HEK293 (cell line): ENCODE results near the gene CCDC178.

Experiments used
- REPIN1 ChIP-seq: fragments of 450-650 bp; formaldehyde crosslinking; IDR thresholded peaks from 2 replicates; pipeline ENCODE4 v1.5.1; 2017; ENCODE audit warnings: missing biosample characterization, missing genetic modification characterization, low read depth
- SETDB1 ChIP-seq: IDR thresholded peaks from one replicate; pipeline ENCODE4 v1.6.1; 2017; ENCODE audit warnings: mild to moderate bottlenecking, low read length, moderate library complexity, mixed read lengths; ENCODE audit not compliant: insufficient read length
- ZBTB48 ChIP-seq: fragments of 450-650 bp; formaldehyde crosslinking; IDR thresholded peaks from 2 replicates; pipeline ENCODE4 v1.5.1; 2016; ENCODE audit warnings: missing biosample characterization, missing genetic modification characterization
- ZNF114 ChIP-seq: fragments of 450-650 bp; formaldehyde crosslinking; IDR thresholded peaks from 2 replicates; pipeline ENCODE4 v1.5.0; 2017; ENCODE audit warnings: missing biosample characterization, missing genetic modification characterization
- ZNF19 ChIP-seq: fragments of 450-650 bp; formaldehyde crosslinking; IDR thresholded peaks from 2 replicates; pipeline ENCODE4; 2016; ENCODE audit warnings: missing biosample characterization, missing genetic modification characterization, low read depth
- ZNF362 ChIP-seq: fragments of 450-650 bp; formaldehyde crosslinking; IDR thresholded peaks from 2 replicates; pipeline ENCODE4 v1.5.1; 2016; ENCODE audit warnings: missing biosample characterization, missing genetic modification characterization
- ZNF571 ChIP-seq: fragments of 450-650 bp; formaldehyde crosslinking; IDR thresholded peaks from 2 replicates; pipeline ENCODE4 v1.5.0; 2017; ENCODE audit warnings: missing biosample characterization, missing genetic modification characterization
- TF ChIP-seq, protein P1 (sequence below): fragments of 450-650 bp; formaldehyde crosslinking; IDR thresholded peaks from 2 replicates; pipeline ENCODE4 v1.5.1; 2016; ENCODE audit warnings: missing biosample characterization, missing genetic modification characterization
- TF ChIP-seq, protein P2 (sequence below): fragments of 450-650 bp; formaldehyde crosslinking; IDR thresholded peaks from 2 replicates; pipeline ENCODE4 v1.5.1; 2017; ENCODE audit warnings: missing biosample characterization, missing genetic modification characterization
- TF ChIP-seq, protein P3 (sequence below): fragments of 450-650 bp; formaldehyde crosslinking; conservative IDR thresholded peaks from 2 replicates; pipeline ENCODE4 v1.5.1; 2016; ENCODE audit warnings: low read depth, missing biosample characterization, missing genetic modification characterization
- TF ChIP-seq, protein P4 (sequence below): fragments of 450-650 bp; formaldehyde crosslinking; IDR thresholded peaks from 2 replicates; pipeline ENCODE4 v1.5.1; 2016; ENCODE audit warnings: missing biosample characterization, missing genetic modification characterization
- TF ChIP-seq, protein P5 (sequence below): fragments of 450-650 bp; formaldehyde crosslinking; IDR thresholded peaks from 2 replicates; pipeline ENCODE4 v1.5.1; 2016; ENCODE audit warnings: missing biosample characterization, missing genetic modification characterization

- no peak for TF ChIP-seq ZNF114 (tag by site-specific recombination)
- TF ChIP-seq, protein P1, sequence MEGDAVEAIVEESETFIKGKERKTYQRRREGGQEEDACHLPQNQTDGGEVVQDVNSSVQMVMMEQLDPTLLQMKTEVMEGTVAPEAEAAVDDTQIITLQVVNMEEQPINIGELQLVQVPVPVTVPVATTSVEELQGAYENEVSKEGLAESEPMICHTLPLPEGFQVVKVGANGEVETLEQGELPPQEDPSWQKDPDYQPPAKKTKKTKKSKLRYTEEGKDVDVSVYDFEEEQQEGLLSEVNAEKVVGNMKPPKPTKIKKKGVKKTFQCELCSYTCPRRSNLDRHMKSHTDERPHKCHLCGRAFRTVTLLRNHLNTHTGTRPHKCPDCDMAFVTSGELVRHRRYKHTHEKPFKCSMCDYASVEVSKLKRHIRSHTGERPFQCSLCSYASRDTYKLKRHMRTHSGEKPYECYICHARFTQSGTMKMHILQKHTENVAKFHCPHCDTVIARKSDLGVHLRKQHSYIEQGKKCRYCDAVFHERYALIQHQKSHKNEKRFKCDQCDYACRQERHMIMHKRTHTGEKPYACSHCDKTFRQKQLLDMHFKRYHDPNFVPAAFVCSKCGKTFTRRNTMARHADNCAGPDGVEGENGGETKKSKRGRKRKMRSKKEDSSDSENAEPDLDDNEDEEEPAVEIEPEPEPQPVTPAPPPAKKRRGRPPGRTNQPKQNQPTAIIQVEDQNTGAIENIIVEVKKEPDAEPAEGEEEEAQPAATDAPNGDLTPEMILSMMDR (tag by site-specific recombination): no peak
- no peak for TF ChIP-seq ZNF362 (tag by site-specific recombination)
- TF ChIP-seq REPIN1: no peak
- TF ChIP-seq, protein P2, sequence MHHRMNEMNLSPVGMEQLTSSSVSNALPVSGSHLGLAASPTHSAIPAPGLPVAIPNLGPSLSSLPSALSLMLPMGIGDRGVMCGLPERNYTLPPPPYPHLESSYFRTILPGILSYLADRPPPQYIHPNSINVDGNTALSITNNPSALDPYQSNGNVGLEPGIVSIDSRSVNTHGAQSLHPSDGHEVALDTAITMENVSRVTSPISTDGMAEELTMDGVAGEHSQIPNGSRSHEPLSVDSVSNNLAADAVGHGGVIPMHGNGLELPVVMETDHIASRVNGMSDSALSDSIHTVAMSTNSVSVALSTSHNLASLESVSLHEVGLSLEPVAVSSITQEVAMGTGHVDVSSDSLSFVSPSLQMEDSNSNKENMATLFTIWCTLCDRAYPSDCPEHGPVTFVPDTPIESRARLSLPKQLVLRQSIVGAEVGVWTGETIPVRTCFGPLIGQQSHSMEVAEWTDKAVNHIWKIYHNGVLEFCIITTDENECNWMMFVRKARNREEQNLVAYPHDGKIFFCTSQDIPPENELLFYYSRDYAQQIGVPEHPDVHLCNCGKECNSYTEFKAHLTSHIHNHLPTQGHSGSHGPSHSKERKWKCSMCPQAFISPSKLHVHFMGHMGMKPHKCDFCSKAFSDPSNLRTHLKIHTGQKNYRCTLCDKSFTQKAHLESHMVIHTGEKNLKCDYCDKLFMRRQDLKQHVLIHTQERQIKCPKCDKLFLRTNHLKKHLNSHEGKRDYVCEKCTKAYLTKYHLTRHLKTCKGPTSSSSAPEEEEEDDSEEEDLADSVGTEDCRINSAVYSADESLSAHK (tag by site-specific recombination): no peak
- TF ChIP-seq, protein P3, sequence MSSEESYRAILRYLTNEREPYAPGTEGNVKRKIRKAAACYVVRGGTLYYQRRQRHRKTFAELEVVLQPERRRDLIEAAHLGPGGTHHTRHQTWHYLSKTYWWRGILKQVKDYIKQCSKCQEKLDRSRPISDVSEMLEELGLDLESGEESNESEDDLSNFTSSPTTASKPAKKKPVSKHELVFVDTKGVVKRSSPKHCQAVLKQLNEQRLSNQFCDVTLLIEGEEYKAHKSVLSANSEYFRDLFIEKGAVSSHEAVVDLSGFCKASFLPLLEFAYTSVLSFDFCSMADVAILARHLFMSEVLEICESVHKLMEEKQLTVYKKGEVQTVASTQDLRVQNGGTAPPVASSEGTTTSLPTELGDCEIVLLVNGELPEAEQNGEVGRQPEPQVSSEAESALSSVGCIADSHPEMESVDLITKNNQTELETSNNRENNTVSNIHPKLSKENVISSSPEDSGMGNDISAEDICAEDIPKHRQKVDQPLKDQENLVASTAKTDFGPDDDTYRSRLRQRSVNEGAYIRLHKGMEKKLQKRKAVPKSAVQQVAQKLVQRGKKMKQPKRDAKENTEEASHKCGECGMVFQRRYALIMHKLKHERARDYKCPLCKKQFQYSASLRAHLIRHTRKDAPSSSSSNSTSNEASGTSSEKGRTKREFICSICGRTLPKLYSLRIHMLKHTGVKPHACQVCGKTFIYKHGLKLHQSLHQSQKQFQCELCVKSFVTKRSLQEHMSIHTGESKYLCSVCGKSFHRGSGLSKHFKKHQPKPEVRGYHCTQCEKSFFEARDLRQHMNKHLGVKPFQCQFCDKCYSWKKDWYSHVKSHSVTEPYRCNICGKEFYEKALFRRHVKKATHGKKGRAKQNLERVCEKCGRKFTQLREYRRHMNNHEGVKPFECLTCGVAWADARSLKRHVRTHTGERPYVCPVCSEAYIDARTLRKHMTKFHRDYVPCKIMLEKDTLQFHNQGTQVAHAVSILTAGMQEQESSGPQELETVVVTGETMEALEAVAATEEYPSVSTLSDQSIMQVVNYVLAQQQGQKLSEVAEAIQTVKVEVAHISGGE (tag by site-specific recombination): no peak
- TF ChIP-seq, protein P4, sequence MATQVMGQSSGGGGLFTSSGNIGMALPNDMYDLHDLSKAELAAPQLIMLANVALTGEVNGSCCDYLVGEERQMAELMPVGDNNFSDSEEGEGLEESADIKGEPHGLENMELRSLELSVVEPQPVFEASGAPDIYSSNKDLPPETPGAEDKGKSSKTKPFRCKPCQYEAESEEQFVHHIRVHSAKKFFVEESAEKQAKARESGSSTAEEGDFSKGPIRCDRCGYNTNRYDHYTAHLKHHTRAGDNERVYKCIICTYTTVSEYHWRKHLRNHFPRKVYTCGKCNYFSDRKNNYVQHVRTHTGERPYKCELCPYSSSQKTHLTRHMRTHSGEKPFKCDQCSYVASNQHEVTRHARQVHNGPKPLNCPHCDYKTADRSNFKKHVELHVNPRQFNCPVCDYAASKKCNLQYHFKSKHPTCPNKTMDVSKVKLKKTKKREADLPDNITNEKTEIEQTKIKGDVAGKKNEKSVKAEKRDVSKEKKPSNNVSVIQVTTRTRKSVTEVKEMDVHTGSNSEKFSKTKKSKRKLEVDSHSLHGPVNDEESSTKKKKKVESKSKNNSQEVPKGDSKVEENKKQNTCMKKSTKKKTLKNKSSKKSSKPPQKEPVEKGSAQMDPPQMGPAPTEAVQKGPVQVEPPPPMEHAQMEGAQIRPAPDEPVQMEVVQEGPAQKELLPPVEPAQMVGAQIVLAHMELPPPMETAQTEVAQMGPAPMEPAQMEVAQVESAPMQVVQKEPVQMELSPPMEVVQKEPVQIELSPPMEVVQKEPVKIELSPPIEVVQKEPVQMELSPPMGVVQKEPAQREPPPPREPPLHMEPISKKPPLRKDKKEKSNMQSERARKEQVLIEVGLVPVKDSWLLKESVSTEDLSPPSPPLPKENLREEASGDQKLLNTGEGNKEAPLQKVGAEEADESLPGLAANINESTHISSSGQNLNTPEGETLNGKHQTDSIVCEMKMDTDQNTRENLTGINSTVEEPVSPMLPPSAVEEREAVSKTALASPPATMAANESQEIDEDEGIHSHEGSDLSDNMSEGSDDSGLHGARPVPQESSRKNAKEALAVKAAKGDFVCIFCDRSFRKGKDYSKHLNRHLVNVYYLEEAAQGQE (tag by site-specific recombination): no peak
- TF ChIP-seq, protein P5, sequence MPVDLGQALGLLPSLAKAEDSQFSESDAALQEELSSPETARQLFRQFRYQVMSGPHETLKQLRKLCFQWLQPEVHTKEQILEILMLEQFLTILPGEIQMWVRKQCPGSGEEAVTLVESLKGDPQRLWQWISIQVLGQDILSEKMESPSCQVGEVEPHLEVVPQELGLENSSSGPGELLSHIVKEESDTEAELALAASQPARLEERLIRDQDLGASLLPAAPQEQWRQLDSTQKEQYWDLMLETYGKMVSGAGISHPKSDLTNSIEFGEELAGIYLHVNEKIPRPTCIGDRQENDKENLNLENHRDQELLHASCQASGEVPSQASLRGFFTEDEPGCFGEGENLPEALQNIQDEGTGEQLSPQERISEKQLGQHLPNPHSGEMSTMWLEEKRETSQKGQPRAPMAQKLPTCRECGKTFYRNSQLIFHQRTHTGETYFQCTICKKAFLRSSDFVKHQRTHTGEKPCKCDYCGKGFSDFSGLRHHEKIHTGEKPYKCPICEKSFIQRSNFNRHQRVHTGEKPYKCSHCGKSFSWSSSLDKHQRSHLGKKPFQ (tag by site-specific recombination): no peak
- TF ChIP-seq ZBTB48: no peak
- no peak for TF ChIP-seq SETDB1
- TF ChIP-seq ZNF571 (tag by site-specific recombination): no peak
- no peak for TF ChIP-seq ZNF19
Observed at GRCh38 chr18:32930695-32931301, 509.7 kb downstream of the CCDC178 start.
